ENCODE data around the gene EIF4B. TPM values are rescaled to one million over a fixed set of nuclear protein-coding genes. Genes with fewer than 3 reads are reported as not detected.
A peak's percentile ranks its signal among the peaks of the same experiment; 100 is the strongest.

The EIF4B gene
- total RNA-seq, 1 donor from 2014 or later = 833 TPM

- Histone ChIP-seq H3F3A (ENCODE audit: low read depth) (peaks cover 33% of the 10 kb centered on the region), H3K36me3 (no peaks in the 10 kb centered on the region), H3K9me3 (ENCODE audit: low read depth) (no peaks in the 10 kb centered on the region), H3K4me3 (no peak overlapping the region), H3K27me3 (peaks cover 12% of the 10 kb centered on the region), H3K4me2 (no peak overlapping the region), H2AFZ (replicated peaks) (no peak overlapping the region), H3K27ac (no peak overlapping the region), H3K9ac (no peak overlapping the region), H3K4me1 (peaks cover 40% of the 10 kb centered on the region), H3K79me2 (ENCODE audit: low read depth) (no peaks in the 10 kb centered on the region), H4K20me1 (ENCODE audit: low read depth) (peaks cover 30% of the 10 kb centered on the region)
- H3K36me3 Mint-ChIP-seq = no peaks in the 10 kb centered on the region
- DNase-seq (ENCODE audit: low spot score) = no peak
- peak overlapping the region; percentile 93 for H3K27ac Mint-ChIP-seq
- TF ChIP-seq CTCF (IDR thresholded peaks at IDR 0.05) (no peak), EZH2phosphoT487 (IDR thresholded peaks at IDR 0.05) (no peak), EZH2 (IDR thresholded peaks at IDR 0.05) (no peak)
- peak overlapping the region; percentile 78 for H3K4me3 Mint-ChIP-seq
- H3K27me3 Mint-ChIP-seq (ENCODE audit: insufficient read depth, low read depth) = peaks cover 20% of the 10 kb centered on the region
- H3K4me1 Mint-ChIP-seq = peaks cover 47% of the 10 kb centered on the region
- H3K9me3 Mint-ChIP-seq = no peaks in the 10 kb centered on the region
Observed at GRCh38 chr12:53051058-53051880, 45.0 kb downstream of the EIF4B start.

GRCh38 chr12:53051881-53052412 lies 45.7 kb downstream of the EIF4B start:
- Mint-ChIP-seq H3K4me3 (peak overlapping the region; percentile 44), H3K27ac (no peak overlapping the region), H3K27me3 (ENCODE audit: insufficient read depth, low read depth) (peaks cover 20% of the 10 kb centered on the region), H3K36me3 (no peaks in the 10 kb centered on the region), H3K4me1 (peaks cover 48% of the 10 kb centered on the region), H3K9me3 (no peaks in the 10 kb centered on the region)
- Histone ChIP-seq H4K20me1 (ENCODE audit: low read depth) (peaks cover 30% of the 10 kb centered on the region), H3K9ac (no peak overlapping the region), H3K4me3 (no peak overlapping the region), H3K27ac (no peak overlapping the region), H3K4me2 (no peak overlapping the region), H3K27me3 (peaks cover 11% of the 10 kb centered on the region), H3K9me3 (ENCODE audit: low read depth) (no peaks in the 10 kb centered on the region), H3K36me3 (no peaks in the 10 kb centered on the region), H3K79me2 (ENCODE audit: low read depth) (no peaks in the 10 kb centered on the region), H3K4me1 (peaks cover 40% of the 10 kb centered on the region), H3F3A (ENCODE audit: low read depth) (peaks cover 27% of the 10 kb centered on the region), H2AFZ (replicated peaks) (no peak overlapping the region)
- TF ChIP-seq EZH2phosphoT487 (IDR thresholded peaks at IDR 0.05) = no peak
- TF ChIP-seq EZH2 (IDR thresholded peaks at IDR 0.05) = no peak
- no peak for TF ChIP-seq CTCF (IDR thresholded peaks at IDR 0.05)
- no peak for DNase-seq (ENCODE audit: low spot score)

- Histone ChIP-seq H3K27me3 (peaks cover 11% of the 10 kb centered on the region), H3K9me3 (ENCODE audit: low read depth) (no peaks in the 10 kb centered on the region), H3K9ac (no peak overlapping the region), H3K27ac (no peak overlapping the region), H3K4me1 (peaks cover 39% of the 10 kb centered on the region), H3K4me2 (no peak overlapping the region), H3F3A (ENCODE audit: low read depth) (peaks cover 24% of the 10 kb centered on the region), H2AFZ (replicated peaks) (no peak overlapping the region), H3K36me3 (no peaks in the 10 kb centered on the region), H3K4me3 (no peak overlapping the region), H3K79me2 (ENCODE audit: low read depth) (no peaks in the 10 kb centered on the region), H4K20me1 (ENCODE audit: low read depth) (peaks cover 30% of the 10 kb centered on the region)
- no peak for TF ChIP-seq EZH2phosphoT487 (IDR thresholded peaks at IDR 0.05)
- TF ChIP-seq CTCF (IDR thresholded peaks at IDR 0.05) = no peak
- TF ChIP-seq EZH2 (IDR thresholded peaks at IDR 0.05) = no peak
- H3K9me3 Mint-ChIP-seq = no peaks in the 10 kb centered on the region
- DNase-seq (ENCODE audit: low spot score) = no peak
- H3K27me3 Mint-ChIP-seq (ENCODE audit: insufficient read depth, low read depth) = peaks cover 24% of the 10 kb centered on the region
- no peaks in the 10 kb centered on the region for H3K36me3 Mint-ChIP-seq
- peaks cover 47% of the 10 kb centered on the region for H3K4me1 Mint-ChIP-seq
- H3K4me3 Mint-ChIP-seq = no peak overlapping the region
- no peak overlapping the region for H3K27ac Mint-ChIP-seq
Observed at GRCh38 chr12:53052419-53053217, 46.4 kb downstream of the EIF4B start.

Data from neural progenitor cell (in vitro differentiated cells).